HepG2 (cell line): ENCODE measurements around the gene NKAIN4. TPM values are rescaled to one million over a fixed set of nuclear protein-coding genes. Genes with fewer than 3 reads are reported as not detected.

Source experiments
- AKAP8 ChIP-seq: sonication (generic); formaldehyde crosslinking; IDR thresholded peaks from 2 replicates; pipeline ENCODE4 v1.5.1; 2020; ENCODE audit warnings: mild to moderate bottlenecking, missing genetic modification reagents
- ARID2 ChIP-seq: sonication (generic); formaldehyde crosslinking; IDR thresholded peaks from 2 replicates; pipeline ENCODE4 v1.8.1; 2022; ENCODE audit warnings: mild to moderate bottlenecking, missing genetic modification reagents, borderline replicate concordance
- CCDC6 ChIP-seq: sonication (generic); formaldehyde crosslinking; IDR thresholded peaks from 2 replicates; pipeline ENCODE4 v1.8.1; 2022; ENCODE audit warnings: mild to moderate bottlenecking, missing genetic modification reagents, moderate library complexity
- EED ChIP-seq: sonication (generic); formaldehyde crosslinking; IDR thresholded peaks from 2 replicates; pipeline ENCODE4 v1.5.0; 2020; ENCODE audit warnings: mild to moderate bottlenecking, missing genetic modification reagents
- ERF ChIP-seq: IDR thresholded peaks from 2 replicates; pipeline ENCODE4 v1.6.1; 2018; ENCODE audit warnings: missing biosample characterization, missing genetic modification reagents
- FOXM1 ChIP-seq: sonication (generic); formaldehyde crosslinking; IDR thresholded peaks from 2 replicates; pipeline ENCODE4 v1.5.0; 2020; ENCODE audit warnings: missing genetic modification reagents
- MXI1 ChIP-seq: IDR thresholded peaks from 3 replicates; pipeline ENCODE4 v1.6.1; 2012; ENCODE audit warnings: low read depth, low read length, inconsistent platforms, borderline replicate concordance
- NRL ChIP-seq: sonication (generic); formaldehyde crosslinking; IDR thresholded peaks from 2 replicates; pipeline ENCODE4 v1.5.0; 2020; ENCODE audit warnings: missing genetic modification reagents, mild to moderate bottlenecking, moderate library complexity, borderline replicate concordance
- SAP130 ChIP-seq: IDR thresholded peaks from 2 replicates; pipeline ENCODE4 v1.6.1; 2016; ENCODE audit warnings: low read depth
- SOX6 ChIP-seq, 2 experiments: fragments of 450-650 bp in 1 of 2; sonication (generic) in 1 of 2; formaldehyde crosslinking in 1 of 2; IDR thresholded peaks; 2 replicates each; pipeline versions ENCODE4 v1.4.0 to v1.6.1; 2017 to 2020; ENCODE audit warnings: antibody characterized with exemption in 1 of 2, mild to moderate bottlenecking in 1 of 2, missing genetic modification reagents in 1 of 2
- YY1 ChIP-seq: IDR thresholded peaks from 2 replicates; pipeline ENCODE4 v1.6.1; 2011; ENCODE audit warnings: low read length, low read depth, moderate library complexity, mild to moderate bottlenecking; ENCODE audit not compliant: insufficient read depth, insufficient replicate concordance
- ZBTB7A ChIP-seq: sonication (generic); formaldehyde crosslinking; IDR thresholded peaks from 2 replicates; pipeline ENCODE4 v1.8.0; 2022; ENCODE audit warnings: mild to moderate bottlenecking, missing genetic modification reagents
- ZNF230 ChIP-seq: sonication (generic); formaldehyde crosslinking; IDR thresholded peaks from 2 replicates; pipeline ENCODE4 v1.4.0; 2020; ENCODE audit warnings: mild to moderate bottlenecking, missing genetic modification reagents
- ZNF430 ChIP-seq: sonication (generic); formaldehyde crosslinking; IDR thresholded peaks from 2 replicates; pipeline ENCODE4 v1.9.0; 2021; ENCODE audit warnings: mild to moderate bottlenecking, missing genetic modification reagents
- ZNF441 ChIP-seq: sonication (generic); formaldehyde crosslinking; IDR thresholded peaks from 2 replicates; pipeline ENCODE4 v1.7.0; 2021; ENCODE audit warnings: missing genetic modification reagents, borderline replicate concordance
- ZNF552 ChIP-seq: sonication (generic); formaldehyde crosslinking; IDR thresholded peaks from 2 replicates; pipeline ENCODE4 v1.9.0; 2022; ENCODE audit warnings: missing genetic modification reagents, mild to moderate bottlenecking, borderline replicate concordance
- ZNF75D ChIP-seq: sonication (generic); formaldehyde crosslinking; IDR thresholded peaks from 2 replicates; pipeline ENCODE4 v1.8.1; 2023; ENCODE audit warnings: missing genetic modification reagents, mild to moderate bottlenecking, borderline replicate concordance
- polyA plus RNA-seq, 8 experiments: library from polyadenylated mRNA; depleted of rRNA in 3 of 8; stranded (reverse) in 7 of 8; unstranded in 1 of 8; fragments of >200 nt; fragmentation: Illumina TruSeq in 4 of 8; extraction: Trizol in 4 of 8; gene quantifications; 2 replicates each; pipeline versions ENCODE4 v1.2.1 to v1.2.3, GENCODE V29; 2011 to 2016; ENCODE audit warnings: low read depth in 4 of 8, missing spikeins in 1 of 8, mixed read lengths in 1 of 8; ENCODE audit not compliant: insufficient read depth in 1 of 8
- total RNA-seq, 5 experiments: library from RNA; depleted of rRNA; stranded (reverse); fragments of >200 nt; fragmentation: Illumina TruSeq; extraction: Trizol; gene quantifications; 2 replicates each; pipeline ENCODE4 v1.2.3, GENCODE V29; 2016; ENCODE audit warnings: low read depth in 1 of 5
- TF ChIP-seq, protein P1 (sequence below): sonication (generic); formaldehyde crosslinking; IDR thresholded peaks from 2 replicates; pipeline ENCODE4 v1.5.1; 2020; ENCODE audit warnings: mild to moderate bottlenecking, missing genetic modification reagents, borderline replicate concordance

Gene NKAIN4
- total and polyA plus RNA-seq, 2 of the 13 experiments (the other 11 are each of a cell fraction or from before 2014, with no cell fraction given), result not detected

DNA sequence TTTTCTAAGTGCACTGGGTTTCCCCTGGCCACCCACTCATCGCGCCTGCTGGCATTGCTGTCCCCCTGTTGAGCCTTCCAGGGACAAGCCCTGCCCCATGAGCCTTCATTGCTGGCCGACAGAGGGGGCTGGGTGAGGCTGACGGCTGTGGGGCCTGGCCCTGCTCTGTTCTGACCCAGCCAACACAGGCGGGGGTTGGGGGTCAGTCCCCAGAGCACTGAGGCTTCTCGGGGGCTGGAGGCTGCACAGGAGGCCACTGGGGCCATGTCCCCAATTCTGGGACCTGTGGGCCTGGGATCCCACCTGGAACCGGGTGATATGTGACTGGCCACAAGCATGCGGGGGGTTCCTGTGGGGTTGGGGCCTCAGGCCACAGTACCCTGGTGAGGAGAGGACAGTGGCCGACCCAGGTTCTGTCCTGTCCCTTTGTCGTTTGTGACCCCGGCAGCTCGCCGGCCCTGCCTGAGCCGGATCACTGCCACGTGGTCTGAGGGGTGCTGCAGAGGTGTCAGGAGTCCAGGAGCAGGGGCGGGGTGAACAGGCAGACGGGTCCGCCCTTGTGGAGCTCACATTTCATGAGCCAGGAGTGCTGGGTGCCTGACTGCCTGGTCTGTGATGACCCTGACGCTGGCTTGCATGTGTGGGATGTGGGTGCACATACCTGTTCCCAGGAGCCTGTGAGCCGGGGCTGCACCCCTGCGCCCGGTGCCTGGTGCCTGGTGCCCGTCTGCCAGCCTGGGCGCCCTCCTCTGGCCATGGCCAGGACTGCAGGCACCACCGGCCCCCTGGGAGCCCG is 36.6 kb upstream of the NKAIN4 start (continued):
- TF ChIP-seq NRL (no peak), CCDC6 (CRISPR knock-in tag) (no peak), ZNF75D (CRISPR knock-in tag) (no peak), YY1 (no peak), ZNF230 (no peak), ERF (CRISPR knock-in tag) (0 out of 2 replicates have a peak, but pooled peaks have one; percentile 58), EED (CRISPR knock-in tag) (peak; percentile 73; the same call in 1 of the 2 replicates), ZNF430 (CRISPR knock-in tag) (no peak), MXI1 (peak; percentile 53; the same call in 1 of the 3 replicates), ZNF552 (CRISPR knock-in tag) (no peak; the same call in 1 of the 2 replicates), FOXM1 (CRISPR knock-in tag) (no peak), ARID2 (CRISPR knock-in tag) (no peak), AKAP8 (CRISPR knock-in tag) (no peak; the same call in 1 of the 2 replicates), SOX6 (IDR thresholded peaks at IDR 0.05) (no peak), SOX6 (CRISPR knock-in tag; IDR thresholded peaks at IDR 0.05) (peak; percentile 58), SAP130 (peak; percentile 46; the same call in 1 of the 2 replicates), ZNF441 (peak; percentile 74), ZBTB7A (CRISPR knock-in tag) (no peak)
- TF ChIP-seq, protein P1, sequence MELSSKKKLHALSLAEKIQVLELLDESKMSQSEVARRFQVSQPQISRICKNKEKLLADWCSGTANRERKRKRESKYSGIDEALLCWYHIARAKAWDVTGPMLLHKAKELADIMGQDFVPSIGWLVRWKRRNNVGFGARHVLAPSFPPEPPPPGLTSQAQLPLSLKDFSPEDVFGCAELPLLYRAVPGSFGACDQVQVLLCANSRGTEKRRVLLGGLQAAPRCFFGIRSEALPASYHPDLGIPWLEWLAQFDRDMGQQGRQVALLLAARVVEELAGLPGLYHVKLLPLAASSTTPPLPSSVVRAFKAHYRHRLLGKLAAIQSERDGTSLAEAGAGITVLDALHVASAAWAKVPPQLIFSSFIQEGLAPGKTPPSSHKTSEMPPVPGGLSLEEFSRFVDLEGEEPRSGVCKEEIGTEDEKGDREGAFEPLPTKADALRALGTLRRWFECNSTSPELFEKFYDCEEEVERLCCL (CRISPR knock-in tag), result no peak
